Measurements from ENCODE around the gene ZNF219. TPM values are rescaled to one million over a fixed set of nuclear protein-coding genes. Genes with fewer than 3 reads are reported as not detected.

ZNF219 gene
- polyA plus RNA-seq, 1 experiment = 12.2 TPM

GRCh38 chr14:21047378-21047781, 51.1 kb downstream of the ZNF219 start:
- DNase-seq (ENCODE audit: low read depth) = no peak
- Histone ChIP-seq H3K4me3 (ENCODE audit: low read depth, low read length) (no peak overlapping the region), H3K36me3 (ENCODE audit: control insufficient read depth, insufficient read depth, low read length) (no peaks in the 10 kb centered on the region), H3K27me3 (ENCODE audit: control insufficient read depth, insufficient read depth, low read length) (peaks cover 3% of the 10 kb centered on the region; the same call in 1 of the 2 replicates)
- no peak for TF ChIP-seq CTCF (IDR thresholded peaks at IDR 0.05; ENCODE audit: insufficient read depth, low read depth, low read length)
- ChIA-PET CTCF (interaction anchor here (0.9 to 3.6 kb wide), 13 partner anchors 9 to 77 kb away, joined by 3 to 22 read pairs (median 4); no protein-coding TSS in a partner anchor), POLR2A (interaction anchor here (0.9 kb wide), 1 partner anchor 16 kb away, joined by 3 read pairs; no protein-coding TSS in a partner anchor)

- DNase-seq (ENCODE audit: low read depth) = no peak
- Histone ChIP-seq H3K4me3 (ENCODE audit: low read depth, low read length) (no peak overlapping the region), H3K27me3 (ENCODE audit: control insufficient read depth, insufficient read depth, low read length) (peaks cover 3% of the 10 kb centered on the region; the same call in 1 of the 2 replicates), H3K36me3 (ENCODE audit: control insufficient read depth, insufficient read depth, low read length) (no peaks in the 10 kb centered on the region)
- POLR2A ChIA-PET = no interaction called here
- CTCF ChIA-PET = interaction anchor here (0.8 to 6.9 kb wide), 10 partner anchors 9 to 222 kb away, joined by 3 to 202 read pairs (median 3); partner anchors contain the start of gene ARHGEF40
- no peak for TF ChIP-seq CTCF (IDR thresholded peaks at IDR 0.05; ENCODE audit: insufficient read depth, low read depth, low read length)
These were observed 54.4 kb downstream of the ZNF219 start for GRCh38 chr14:21043974-21044618.

GRCh38 chr14:21043387-21043973, 55.0 kb downstream of the ZNF219 start:
- TF ChIP-seq CTCF (IDR thresholded peaks at IDR 0.05; ENCODE audit: insufficient read depth, low read depth, low read length) = no peak
- no peak overlapping the region for H3K4me3 ChIP-seq (ENCODE audit: low read depth, low read length)
- no peaks in the 10 kb centered on the region for H3K36me3 ChIP-seq (ENCODE audit: control insufficient read depth, insufficient read depth, low read length)
- CTCF ChIA-PET = interaction anchor here (0.6 to 6.9 kb wide), 12 partner anchors 8 to 222 kb away, joined by 3 to 202 read pairs (median 3); partner anchors contain the start of gene ARHGEF40
- no peak for DNase-seq (ENCODE audit: low read depth)
- H3K27me3 ChIP-seq (ENCODE audit: control insufficient read depth, insufficient read depth, low read length) = peaks cover 3% of the 10 kb centered on the region; the same call in 1 of the 2 replicates
- POLR2A ChIA-PET = no interaction called here

GRCh38 chr14:21042918-21043317, 55.5 kb downstream of the ZNF219 start:
- CTCF ChIA-PET = interaction anchor here (0.6 to 6.9 kb wide), 7 partner anchors 19 to 60 kb away, joined by 3 to 202 read pairs (median 4); partner anchors contain the start of gene ARHGEF40
- no peak overlapping the region for H3K4me3 ChIP-seq (ENCODE audit: low read depth, low read length)
- no peaks in the 10 kb centered on the region for H3K36me3 ChIP-seq (ENCODE audit: control insufficient read depth, insufficient read depth, low read length)
- no peak for DNase-seq (ENCODE audit: low read depth)
- TF ChIP-seq CTCF (IDR thresholded peaks at IDR 0.05; ENCODE audit: insufficient read depth, low read depth, low read length) = no peak
- POLR2A ChIA-PET = no interaction called here
- H3K27me3 ChIP-seq (ENCODE audit: control insufficient read depth, insufficient read depth, low read length) = peaks cover 3% of the 10 kb centered on the region; the same call in 1 of the 2 replicates

Measured in BJ (cell line).